ENCODE results near the gene HPCAL1.

HPCAL1 gene

GRCh38 chr2:10444463-10444862 is 141.8 kb downstream of the HPCAL1 start:
- in situ Hi-C loops (cut with HindIII; ENCODE audit: low sequenced_read_pairs) = no loop called here
- no peak for TF ChIP-seq CTCF (IDR thresholded peaks at IDR 0.05; ENCODE audit: low read depth, low read length, missing control alignments)
- no peak for DNase-seq (ENCODE audit: low read depth)

GRCh38 chr2:10446631-10447030 is 143.9 kb downstream of the HPCAL1 start:
- no peak for TF ChIP-seq CTCF (IDR thresholded peaks at IDR 0.05; ENCODE audit: low read depth, low read length, missing control alignments)

More at GRCh38 chr2:10444463-10444862, 141.8 kb downstream of the HPCAL1 start:
- H3K4me3 ChIP-seq (ENCODE audit: low read depth, low read length) = no peak overlapping the region

GRCh38 chr2:10447300-10447894 is 144.7 kb downstream of the HPCAL1 start:
- in situ Hi-C loops (cut with HindIII; ENCODE audit: low sequenced_read_pairs) = loop anchor here (5.0 kb wide), 1 partner anchor 220 kb away; no protein-coding TSS in a partner anchor
- no peak for DNase-seq (ENCODE audit: low read depth)
- H3K4me3 ChIP-seq (ENCODE audit: low read depth, low read length) = peak overlapping the region; percentile 66

More at GRCh38 chr2:10446631-10447030, 143.9 kb downstream of the HPCAL1 start:
- DNase-seq (ENCODE audit: low read depth) = no peak
- peak overlapping the region; percentile 66 for H3K4me3 ChIP-seq (ENCODE audit: low read depth, low read length)
- in situ Hi-C loops (cut with HindIII; ENCODE audit: low sequenced_read_pairs) = loop anchor here (5.0 kb wide), 1 partner anchor 221 kb away; no protein-coding TSS in a partner anchor

GRCh38 chr2:10447895-10448575 is 145.3 kb downstream of the HPCAL1 start, which contains the start of gene ODC1:
ODC1 (minus strand) TSS chr2:10448327; CDS start chr2:10445032, 3,295 bp downstream.
- DNase-seq (ENCODE audit: low read depth) = peak; percentile 78
- in situ Hi-C loops (cut with HindIII; ENCODE audit: low sequenced_read_pairs) = loop anchor here (5.0 kb wide), 1 partner anchor 219 kb away; no protein-coding TSS in a partner anchor
- TF ChIP-seq CTCF (IDR thresholded peaks at IDR 0.05; ENCODE audit: low read depth, low read length, missing control alignments) = no peak
- H3K4me3 ChIP-seq (ENCODE audit: low read depth, low read length) = peak within 1 kb of the TSS; percentile 66

More at GRCh38 chr2:10447300-10447894, 144.7 kb downstream of the HPCAL1 start:
- no peak for TF ChIP-seq CTCF (IDR thresholded peaks at IDR 0.05; ENCODE audit: low read depth, low read length, missing control alignments)

GRCh38 chr2:10448576-10449485 is 146.1 kb downstream of the HPCAL1 start:
- peak; percentile 6 for TF ChIP-seq CTCF (IDR thresholded peaks at IDR 0.05; ENCODE audit: low read depth, low read length, missing control alignments)
- peak; percentile 53 for DNase-seq (ENCODE audit: low read depth)
- in situ Hi-C loops (cut with HindIII; ENCODE audit: low sequenced_read_pairs) = loop anchor here (5.0 kb wide), 1 partner anchor 218 kb away; no protein-coding TSS in a partner anchor
- H3K4me3 ChIP-seq (ENCODE audit: low read depth, low read length) = peak overlapping the region; percentile 57

GRCh38 chr2:10449486-10449831 is 146.8 kb downstream of the HPCAL1 start:
- no peak for DNase-seq (ENCODE audit: low read depth)
- peak overlapping the region; percentile 57 for H3K4me3 ChIP-seq (ENCODE audit: low read depth, low read length)
- in situ Hi-C loops (cut with HindIII; ENCODE audit: low sequenced_read_pairs) = loop anchor here (5.0 kb wide), 1 partner anchor 218 kb away; no protein-coding TSS in a partner anchor
- TF ChIP-seq CTCF (IDR thresholded peaks at IDR 0.05; ENCODE audit: low read depth, low read length, missing control alignments) = no peak

Measured in astrocyte of the cerebellum (primary cell).